HEK293 (cell line): ENCODE measurements around the gene MGMT.

Source experiments
- CTCF ChIA-PET: fragments of 350-600 bp; formaldehyde crosslinking; extraction: SDS; loops from one replicate; lab custom pipeline; 2021; ENCODE audit warnings: antibody characterized with exemption; lab: Yijun Ruan, JAX
- POLR2A ChIA-PET: fragments of 300-600 bp; formaldehyde crosslinking; extraction: SDS; loops from one replicate; lab custom pipeline; 2020; ENCODE audit warnings: antibody characterized with exemption, inconsistent platforms; lab: Yijun Ruan, JAX
- H3K27ac ChIP-seq: fragments of 200-500 bp; sonication (Bioruptor generic); 2 replicates; pipeline ENCODE4 v1.5.1; 2014; ENCODE audit warnings: low read depth, low read length, control low read depth, inconsistent platforms; ENCODE audit errors: extremely low read depth
- H3K36me3 ChIP-seq, 2 experiments: fragments of 200-500 bp in 1 of 2; sonication (Bioruptor generic) in 1 of 2; 1 replicate in 1 of 2; 2 replicates in 1 of 2; pipeline ENCODE4 v1.5.1; 2014 to 2017; ENCODE audit warnings: inconsistent platforms in 2 of 2, low read length in 2 of 2; ENCODE audit not compliant: control insufficient read depth in 2 of 2, insufficient read depth in 1 of 2
- H3K4me1 ChIP-seq: fragments of 200-500 bp; sonication (Bioruptor generic); 2 replicates; pipeline ENCODE4 v1.5.1; 2014; ENCODE audit warnings: mild to moderate bottlenecking, low read length, inconsistent platforms; ENCODE audit not compliant: control insufficient read depth, insufficient read depth
- H3K4me3 ChIP-seq: 2 replicates; pipeline ENCODE4 v1.5.1; 2011; ENCODE audit warnings: low read depth, mild to moderate bottlenecking, control low read depth, low read length, moderate library complexity
- H3K9me3 ChIP-seq: fragments of 200-500 bp; sonication (Bioruptor generic); 2 replicates; pipeline ENCODE4 v1.5.1; 2014; ENCODE audit warnings: low read depth, low read length, inconsistent platforms; ENCODE audit not compliant: control insufficient read depth, insufficient read depth
- ELK4 ChIP-seq: IDR thresholded peaks from 2 replicates; pipeline ENCODE4 v1.6.1; 2011; ENCODE audit warnings: mild to moderate bottlenecking, low read depth, low read length, borderline replicate concordance
- GLIS1 ChIP-seq: fragments of 450-650 bp; formaldehyde crosslinking; IDR thresholded peaks from 2 replicates; pipeline ENCODE4 v1.5.1; 2016; ENCODE audit warnings: missing biosample characterization, missing genetic modification characterization
- MYNN ChIP-seq: fragments of 450-650 bp; formaldehyde crosslinking; IDR thresholded peaks from 2 replicates; pipeline ENCODE4 v1.5.1; 2016; ENCODE audit warnings: missing biosample characterization, missing genetic modification characterization, borderline replicate concordance
- SCRT1 ChIP-seq: fragments of 450-650 bp; formaldehyde crosslinking; IDR thresholded peaks from 2 replicates; pipeline ENCODE4 v1.5.1; 2016; ENCODE audit warnings: missing biosample characterization, missing genetic modification characterization, borderline replicate concordance
- SP2 ChIP-seq: fragments of 450-650 bp; formaldehyde crosslinking; IDR thresholded peaks from 2 replicates; pipeline ENCODE4 v1.5.1; 2016; ENCODE audit warnings: missing biosample characterization, missing genetic modification characterization
- YY2 ChIP-seq: fragments of 450-650 bp; formaldehyde crosslinking; IDR thresholded peaks from 2 replicates; pipeline ENCODE4 v1.5.1; 2016; ENCODE audit warnings: missing biosample characterization, missing genetic modification characterization
- ZNF114 ChIP-seq: fragments of 450-650 bp; formaldehyde crosslinking; IDR thresholded peaks from 2 replicates; pipeline ENCODE4 v1.5.0; 2017; ENCODE audit warnings: missing biosample characterization, missing genetic modification characterization
- ZNF157 ChIP-seq: fragments of 450-650 bp; formaldehyde crosslinking; IDR thresholded peaks from 2 replicates; pipeline ENCODE4 v1.5.1; 2016; ENCODE audit warnings: missing biosample characterization, missing genetic modification characterization
- ZNF214 ChIP-seq: fragments of 450-650 bp; formaldehyde crosslinking; IDR thresholded peaks from 2 replicates; pipeline ENCODE4 v1.5.1; 2017; ENCODE audit warnings: missing biosample characterization, mild to moderate bottlenecking, missing genetic modification characterization, borderline replicate concordance
- ZNF311 ChIP-seq: fragments of 450-650 bp; formaldehyde crosslinking; IDR thresholded peaks from 2 replicates; pipeline ENCODE4 v1.5.1; 2017; ENCODE audit warnings: missing biosample characterization, missing genetic modification characterization, borderline replicate concordance
- ZNF529 ChIP-seq: fragments of 450-650 bp; formaldehyde crosslinking; IDR thresholded peaks from 2 replicates; pipeline ENCODE4 v1.5.1; 2017; ENCODE audit warnings: missing genetic modification characterization, missing biosample characterization; ENCODE audit not compliant: insufficient replicate concordance
- ZNF560 ChIP-seq: fragments of 450-650 bp; formaldehyde crosslinking; IDR thresholded peaks from 2 replicates; pipeline ENCODE4 v1.5.1; 2017; ENCODE audit warnings: missing biosample characterization, missing genetic modification characterization, borderline replicate concordance
- ZNF571 ChIP-seq: fragments of 450-650 bp; formaldehyde crosslinking; IDR thresholded peaks from 2 replicates; pipeline ENCODE4 v1.5.0; 2017; ENCODE audit warnings: missing biosample characterization, missing genetic modification characterization
- ZNF624 ChIP-seq: fragments of 450-650 bp; formaldehyde crosslinking; IDR thresholded peaks from 2 replicates; pipeline ENCODE4 v1.5.1; 2017; ENCODE audit warnings: missing biosample characterization, missing genetic modification characterization
- ZNF664 ChIP-seq: fragments of 450-650 bp; formaldehyde crosslinking; IDR thresholded peaks from 2 replicates; pipeline ENCODE4 v1.5.1; 2016; ENCODE audit warnings: missing biosample characterization, missing genetic modification characterization
- ZSCAN30 ChIP-seq: fragments of 450-650 bp; IDR thresholded peaks from 2 replicates; pipeline ENCODE4 v1.5.1; 2018; ENCODE audit warnings: missing biosample characterization, mild to moderate bottlenecking, missing genetic modification characterization, moderate library complexity
- ZSCAN5A ChIP-seq: fragments of 450-650 bp; formaldehyde crosslinking; IDR thresholded peaks from 2 replicates; pipeline ENCODE4 v1.5.1; 2016; ENCODE audit warnings: missing biosample characterization, missing genetic modification characterization
- TF ChIP-seq, protein P1 (sequence below): fragments of 450-650 bp; formaldehyde crosslinking; IDR thresholded peaks from 2 replicates; pipeline ENCODE4 v1.5.1; 2017; ENCODE audit warnings: missing biosample characterization, missing genetic modification characterization
- TF ChIP-seq, protein P2 (sequence below): fragments of 450-650 bp; formaldehyde crosslinking; IDR thresholded peaks from 2 replicates; pipeline ENCODE4 v1.5.1; 2016; ENCODE audit warnings: missing biosample characterization, missing genetic modification characterization

The MGMT gene

GRCh38 chr10:129534826-129535225, 67.8 kb downstream of the MGMT start:
- H3K36me3 ChIP-seq = no peaks in the 10 kb centered on the region
- TF ChIP-seq ELK4 = no peak
- TF ChIP-seq ZNF214 (tag by site-specific recombination) = no peak
- no peak for TF ChIP-seq SP2 (tag by site-specific recombination)
- TF ChIP-seq ZSCAN5A (tag by site-specific recombination) = no peak
- TF ChIP-seq, all 188 proteins: peak for 0
- CTCF ChIA-PET = no interaction called here
- no peaks in the 10 kb centered on the region for H3K9me3 ChIP-seq
- no peak overlapping the region for H3K27ac ChIP-seq
- POLR2A ChIA-PET = no interaction called here
- H3K4me1 ChIP-seq = no peaks in the 10 kb centered on the region; the same call in 1 of the 2 replicates
- H3K4me3 ChIP-seq = no peak overlapping the region

DNA sequence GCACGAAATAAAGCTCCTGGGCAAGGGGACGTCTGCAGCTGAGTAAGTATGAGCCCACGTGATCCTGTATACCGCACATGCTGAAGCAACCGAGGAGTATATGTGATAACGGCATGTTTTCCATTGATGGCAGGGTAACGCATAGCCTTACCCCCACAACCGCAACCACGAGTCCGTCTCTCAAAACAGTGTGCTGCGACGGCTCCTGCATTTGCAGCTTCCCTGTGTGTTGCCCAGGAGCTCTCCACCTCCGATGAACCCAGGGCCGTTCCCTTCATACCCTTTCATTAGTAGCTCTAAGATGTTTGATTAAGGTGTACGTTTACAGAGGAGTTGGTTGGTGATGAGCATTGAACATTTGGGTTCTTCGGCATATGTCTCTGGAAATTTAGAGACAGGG, 69.3 kb downstream of the MGMT start:
- ChIA-PET POLR2A (no interaction called here), CTCF (interaction anchor here (0.7 kb wide), 1 partner anchor 573 kb away, joined by 5 read pairs; no protein-coding TSS in a partner anchor)
- TF ChIP-seq, protein P1, sequence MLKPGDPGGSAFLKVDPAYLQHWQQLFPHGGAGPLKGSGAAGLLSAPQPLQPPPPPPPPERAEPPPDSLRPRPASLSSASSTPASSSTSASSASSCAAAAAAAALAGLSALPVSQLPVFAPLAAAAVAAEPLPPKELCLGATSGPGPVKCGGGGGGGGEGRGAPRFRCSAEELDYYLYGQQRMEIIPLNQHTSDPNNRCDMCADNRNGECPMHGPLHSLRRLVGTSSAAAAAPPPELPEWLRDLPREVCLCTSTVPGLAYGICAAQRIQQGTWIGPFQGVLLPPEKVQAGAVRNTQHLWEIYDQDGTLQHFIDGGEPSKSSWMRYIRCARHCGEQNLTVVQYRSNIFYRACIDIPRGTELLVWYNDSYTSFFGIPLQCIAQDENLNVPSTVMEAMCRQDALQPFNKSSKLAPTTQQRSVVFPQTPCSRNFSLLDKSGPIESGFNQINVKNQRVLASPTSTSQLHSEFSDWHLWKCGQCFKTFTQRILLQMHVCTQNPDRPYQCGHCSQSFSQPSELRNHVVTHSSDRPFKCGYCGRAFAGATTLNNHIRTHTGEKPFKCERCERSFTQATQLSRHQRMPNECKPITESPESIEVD (tag by site-specific recombination) = no peak
- TF ChIP-seq SCRT1 (tag by site-specific recombination) (no peak), ZNF157 (tag by site-specific recombination) (no peak), ZNF571 (tag by site-specific recombination) (no peak), GLIS1 (no peak), ZNF624 (tag by site-specific recombination) (no peak), ZNF114 (tag by site-specific recombination) (no peak), ZNF529 (tag by site-specific recombination) (no peak), ZNF311 (tag by site-specific recombination) (no peak)
- no peaks in the 10 kb centered on the region for H3K9me3 ChIP-seq
- peaks cover 5% of the 10 kb centered on the region for H3K4me1 ChIP-seq
- no peaks in the 10 kb centered on the region for H3K36me3 ChIP-seq
- H3K27ac ChIP-seq = no peak overlapping the region
- no peak overlapping the region for H3K4me3 ChIP-seq

- no peak overlapping the region for H3K27ac ChIP-seq
- no peaks in the 10 kb centered on the region for H3K36me3 ChIP-seq
- ChIA-PET CTCF (no interaction called here), POLR2A (no interaction called here)
- H3K4me3 ChIP-seq = no peak overlapping the region
- no peak for TF ChIP-seq ZNF560
- TF ChIP-seq ZNF114 (tag by site-specific recombination) = no peak
- no peak for TF ChIP-seq ZSCAN30
- TF ChIP-seq MYNN = no peak
- no peak for TF ChIP-seq ZNF529 (tag by site-specific recombination)
- TF ChIP-seq ZNF664 = no peak
- TF ChIP-seq, protein P2, sequence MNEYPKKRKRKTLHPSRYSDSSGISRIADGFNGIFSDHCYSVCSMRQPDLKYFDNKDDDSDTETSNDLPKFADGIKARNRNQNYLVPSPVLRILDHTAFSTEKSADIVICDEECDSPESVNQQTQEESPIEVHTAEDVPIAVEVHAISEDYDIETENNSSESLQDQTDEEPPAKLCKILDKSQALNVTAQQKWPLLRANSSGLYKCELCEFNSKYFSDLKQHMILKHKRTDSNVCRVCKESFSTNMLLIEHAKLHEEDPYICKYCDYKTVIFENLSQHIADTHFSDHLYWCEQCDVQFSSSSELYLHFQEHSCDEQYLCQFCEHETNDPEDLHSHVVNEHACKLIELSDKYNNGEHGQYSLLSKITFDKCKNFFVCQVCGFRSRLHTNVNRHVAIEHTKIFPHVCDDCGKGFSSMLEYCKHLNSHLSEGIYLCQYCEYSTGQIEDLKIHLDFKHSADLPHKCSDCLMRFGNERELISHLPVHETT (tag by site-specific recombination) = no peak
- TF ChIP-seq YY2 = no peak
- no peak for TF ChIP-seq ZNF157 (tag by site-specific recombination)
- H3K9me3 ChIP-seq = no peaks in the 10 kb centered on the region
- H3K4me1 ChIP-seq = peaks cover 8% of the 10 kb centered on the region
Measured at GRCh38 chr10:129537151-129537550, 70.1 kb downstream of the MGMT start.
